CD4-positive, alpha-beta T cell treated with Interleukin-21 for 1 hour (primary cell): ENCODE measurements around the gene SPDYE9.
"Not testable (repeated sequence)": the region's sequence is repeated elsewhere in the genome, so short reads cannot be mapped to it uniquely, and the experiment has no call there.

ENCODE experiments used
- DNase-seq: peaks from one replicate; pipeline ENCODE4 v3.0.0-alpha.2; 2020

Gene SPDYE9

DNA sequence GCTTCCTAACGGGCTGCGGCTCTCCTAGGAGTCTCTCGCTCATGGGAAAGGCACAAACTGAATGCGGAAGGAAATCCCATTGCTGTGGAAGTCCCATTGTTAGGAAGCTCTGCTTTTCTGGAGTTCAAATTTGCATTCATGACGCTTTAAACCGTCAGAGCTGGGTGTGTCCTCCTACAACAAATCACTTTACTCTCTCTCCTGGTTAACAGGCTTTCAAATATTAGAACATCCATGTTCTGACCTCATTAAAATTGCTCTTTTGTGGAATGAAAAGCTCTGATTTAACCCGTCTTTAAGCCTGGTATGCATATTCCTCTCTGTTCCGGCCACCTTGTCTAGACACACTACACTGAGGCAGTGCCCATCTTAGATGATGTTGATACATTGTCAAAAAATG is at the start of gene SPDYE9:
Gene SPDYE9 (minus strand): TSS at position 101 of the 400 bp plus-strand sequence. CDS start 1,800 bp downstream, outside the sequence.
- not testable (repeated sequence) for DNase-seq

GRCh38 chr7:73134866-73135265 is 49.0 kb upstream of the SPDYE9 start:
- DNase-seq = not testable (repeated sequence)

- DNase-seq = not testable (repeated sequence)
Observed at GRCh38 chr7:73132651-73133217, 46.9 kb upstream of the SPDYE9 start.

GRCh38 chr7:73130612-73131011 is 44.8 kb upstream of the SPDYE9 start:
- DNase-seq = not testable (repeated sequence)

- DNase-seq = not testable (repeated sequence)
Observed at GRCh38 chr7:73124126-73124525, 38.3 kb upstream of the SPDYE9 start.

DNA sequence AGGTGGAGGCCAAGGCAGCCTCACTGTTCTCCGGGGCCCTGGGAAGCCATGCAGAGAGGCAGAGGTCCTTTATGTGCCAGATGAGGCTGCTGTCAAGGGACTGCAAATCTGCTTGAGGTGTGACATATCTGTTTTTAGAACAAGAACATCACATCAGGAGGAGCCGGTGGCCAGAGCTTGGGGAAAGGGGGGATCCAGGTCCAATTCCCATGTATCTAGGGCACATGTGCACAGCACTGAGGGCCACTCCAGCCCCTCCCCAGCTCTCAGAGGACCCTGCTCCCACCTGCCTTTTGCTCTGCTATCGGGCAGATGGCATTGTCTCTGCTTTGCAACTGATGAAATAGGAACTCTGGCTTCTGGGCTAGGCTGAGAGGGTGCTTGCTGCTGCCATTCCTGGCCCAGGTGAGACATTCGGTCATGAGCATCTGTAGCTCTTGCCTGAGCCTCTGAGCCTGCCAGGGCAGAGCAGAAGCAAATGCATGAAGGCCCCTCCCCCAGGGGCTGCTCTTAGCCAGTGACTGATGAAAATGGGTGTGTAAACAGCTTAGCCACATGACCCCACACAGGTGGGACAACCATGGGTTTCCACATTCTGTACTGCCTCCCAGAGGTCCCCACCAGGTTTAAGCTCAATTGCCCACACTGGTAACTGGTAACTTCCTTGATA is 37.1 kb upstream of the SPDYE9 start:
- DNase-seq = not testable (repeated sequence)

DNA sequence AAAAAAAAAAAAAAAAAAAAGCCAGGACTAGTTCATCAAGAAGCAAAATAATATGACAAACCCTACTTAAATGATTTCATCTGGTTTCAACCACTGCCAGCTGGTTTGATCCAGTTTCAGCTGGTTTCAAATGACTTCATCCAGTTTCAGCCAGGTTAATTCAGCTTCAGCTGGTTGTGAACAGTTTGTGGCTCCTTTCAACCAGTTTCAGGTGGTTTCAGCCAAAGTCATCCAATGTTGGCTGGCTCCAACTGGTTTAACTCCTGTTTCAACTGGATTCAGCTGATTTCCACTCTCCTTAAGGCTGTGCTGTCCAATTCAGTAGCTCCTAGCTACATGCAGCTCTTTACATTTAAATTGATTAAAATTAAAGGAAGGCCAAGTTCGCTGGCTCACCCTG is 32.3 kb upstream of the SPDYE9 start:
- DNase-seq = not testable (repeated sequence)

DNA sequence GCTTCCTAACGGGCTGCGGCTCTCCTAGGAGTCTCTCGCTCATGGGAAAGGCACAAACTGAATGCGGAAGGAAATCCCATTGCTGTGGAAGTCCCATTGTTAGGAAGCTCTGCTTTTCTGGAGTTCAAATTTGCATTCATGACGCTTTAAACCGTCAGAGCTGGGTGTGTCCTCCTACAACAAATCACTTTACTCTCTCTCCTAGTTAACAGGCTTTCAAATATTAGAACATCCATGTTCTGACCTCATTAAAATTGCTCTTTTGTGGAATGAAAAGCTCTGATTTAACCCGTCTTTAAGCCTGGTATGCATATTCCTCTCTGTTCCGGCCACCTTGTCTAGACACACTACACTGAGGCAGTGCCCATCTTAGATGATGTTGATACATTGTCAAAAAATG is 28.0 kb downstream of the SPDYE9 start, which contains the start of gene SPDYE11:
Gene SPDYE11 (minus strand): TSS at position 101 of the 400 bp plus-strand sequence. CDS start 1,800 bp downstream, outside the sequence.
- DNase-seq = not testable (repeated sequence)

GRCh38 chr7:73029666-73030065 is 56.2 kb downstream of the SPDYE9 start, which contains the start of gene SPDYE8:
Gene SPDYE8, minus strand, starts transcription at chr7:73029766. Its CDS starts 1,800 bp downstream, at chr7:73027966.
- not testable (repeated sequence) for DNase-seq
